Liver (tissue), 9 donors: ENCODE results near the gene LBH. TPM values are rescaled to one million over a fixed set of nuclear protein-coding genes. Genes with fewer than 3 reads are reported as not detected.

Experiments used
- DNase-seq: peaks from one replicate; pipeline ENCODE4 v3.0.0-alpha.2; 2017; ENCODE audit warnings: low spot score
- H3K27ac ChIP-seq, 2 donors: one replicate each; pipeline ENCODE4 v1.7.0; 2013; ENCODE audit warnings: inconsistent platforms in 2 of 2, low read length in 2 of 2, control low read depth in 1 of 2, low read depth in 1 of 2, mild to moderate bottlenecking in 1 of 2
- H3K27me3 ChIP-seq, 4 donors: one replicate each; pipeline versions ENCODE4 v1.6.1 to v1.7.0; 2013; ENCODE audit warnings: low read length in 3 of 4, inconsistent platforms in 1 of 4, mild to moderate bottlenecking in 1 of 4, moderate library complexity in 1 of 4; ENCODE audit not compliant: control insufficient read depth in 4 of 4, insufficient read depth in 4 of 4
- H3K36me3 ChIP-seq, 4 donors: one replicate each; pipeline versions ENCODE4 v1.6.1 to v1.7.0; 2013; ENCODE audit warnings: low read length in 3 of 4, mild to moderate bottlenecking in 3 of 4, low read depth in 1 of 4, moderate library complexity in 1 of 4; ENCODE audit not compliant: control insufficient read depth in 4 of 4, insufficient read depth in 3 of 4
- H3K4me1 ChIP-seq, 4 donors: one replicate each; pipeline versions ENCODE4 v1.6.1 to v1.7.0; 2013; ENCODE audit warnings: low read length in 3 of 4, mild to moderate bottlenecking in 3 of 4, moderate library complexity in 1 of 4; ENCODE audit not compliant: control insufficient read depth in 4 of 4, insufficient read depth in 4 of 4
- H3K4me3 ChIP-seq, 3 donors: one replicate each; pipeline versions ENCODE4 v1.6.1 to v1.7.0; 2013; ENCODE audit warnings: low read length in 3 of 3, control low read depth in 1 of 3, low read depth in 1 of 3, mild to moderate bottlenecking in 1 of 3
- H3K9ac ChIP-seq, 2 donors: one replicate each; pipeline ENCODE4 v1.7.0; 2013; ENCODE audit warnings: low read length in 2 of 2, mild to moderate bottlenecking in 2 of 2, moderate library complexity in 2 of 2, control low read depth in 1 of 2, low read depth in 1 of 2
- H3K9me3 ChIP-seq, 4 donors: one replicate each; pipeline versions ENCODE4 v1.6.1 to v1.7.0; 2013; ENCODE audit warnings: low read length in 3 of 4; ENCODE audit not compliant: control insufficient read depth in 4 of 4
- ATF3 ChIP-seq: IDR thresholded peaks from 2 replicates; pipeline ENCODE4 v1.6.1; 2016; ENCODE audit warnings: antibody characterized with exemption
- CTCF ChIP-seq: fragments of 150-350 bp; IDR thresholded peaks from 2 replicates; pipeline ENCODE4 v1.5.1; 2017; ENCODE audit warnings: improper control_type of control experiment, low read depth, low read length; ENCODE audit not compliant: missing input control
- EGR1 ChIP-seq, 2 donors: IDR thresholded peaks; 2 replicates each; pipeline ENCODE4 v1.6.1; 2016 to 2018; ENCODE audit warnings: antibody characterized with exemption in 2 of 2, low read depth in 2 of 2
- FOXA1 ChIP-seq: IDR thresholded peaks from 2 replicates; pipeline ENCODE4 v1.6.1; 2016; ENCODE audit warnings: antibody characterized with exemption
- FOXA2 ChIP-seq: IDR thresholded peaks from 2 replicates; pipeline ENCODE4 v1.6.1; 2016; ENCODE audit warnings: antibody characterized with exemption
- GABPA ChIP-seq, 2 donors: IDR thresholded peaks in 1 of 2; conservative IDR thresholded peaks in 1 of 2; 2 replicates each; pipeline ENCODE4 v1.6.1; 2016; ENCODE audit warnings: antibody characterized with exemption in 2 of 2, mild to moderate bottlenecking in 1 of 2, moderate library complexity in 1 of 2
- HNF4A ChIP-seq, 2 donors: conservative IDR thresholded peaks; 2 replicates each; pipeline ENCODE4 v1.6.1; 2016; ENCODE audit warnings: antibody characterized with exemption in 2 of 2, mild to moderate bottlenecking in 2 of 2
- HNF4G ChIP-seq: IDR thresholded peaks from 2 replicates; pipeline ENCODE4 v1.6.1; 2016; ENCODE audit warnings: antibody characterized with exemption
- JUND ChIP-seq, 2 donors: IDR thresholded peaks; 2 replicates each; pipeline ENCODE4 v1.6.1; 2016; ENCODE audit warnings: antibody characterized with exemption in 2 of 2
- MAX ChIP-seq: IDR thresholded peaks from 2 replicates; pipeline ENCODE4 v1.6.1; 2016; ENCODE audit warnings: antibody characterized with exemption
- NR2F2 ChIP-seq: IDR thresholded peaks from 2 replicates; pipeline ENCODE4 v1.6.1; 2016; ENCODE audit warnings: antibody characterized with exemption
- RAD21 ChIP-seq, 2 donors: IDR thresholded peaks; 2 replicates each; pipeline ENCODE4 v1.6.1; 2016; ENCODE audit warnings: antibody characterized with exemption in 2 of 2, mild to moderate bottlenecking in 2 of 2
- REST ChIP-seq: IDR thresholded peaks from 2 replicates; pipeline ENCODE4 v1.6.1; 2016; ENCODE audit warnings: antibody characterized with exemption, mild to moderate bottlenecking
- RXRA ChIP-seq, 2 donors: IDR thresholded peaks; 2 replicates each; pipeline ENCODE4 v1.6.1; 2017 to 2018; ENCODE audit warnings: antibody characterized with exemption in 2 of 2, mild to moderate bottlenecking in 1 of 2
- SP1 ChIP-seq: IDR thresholded peaks from 2 replicates; pipeline ENCODE4 v1.6.1; 2018; ENCODE audit warnings: antibody characterized with exemption, mild to moderate bottlenecking
- TAF1 ChIP-seq: conservative IDR thresholded peaks from 2 replicates; pipeline ENCODE4 v1.6.1; 2016; ENCODE audit warnings: antibody characterized with exemption, mild to moderate bottlenecking
- WGBS: extraction: QIAGEN DNeasy Blood & Tissue Kit; methylation state at CpG from one replicate; pipeline ENCODE4 v1.1.7; 2013; 5-methylcytosine and 5-hydroxymethylcytosine counted together
- polyA plus RNA-seq, 2 donors: library from polyadenylated mRNA; stranded (reverse) in 1 of 2; unstranded in 1 of 2; fragments of 200-250 nt in 1 of 2; fragments of >200 nt in 1 of 2; fragmentation: Nextera tagmentation in 1 of 2; extraction: Ambion mirVana in 1 of 2; gene quantifications; one replicate each; pipeline versions ENCODE4 v1.2.1 to v1.2.3, GENCODE V29; 2013 to 2015
- total RNA-seq, 2 donors: library from RNA; depleted of rRNA; stranded (reverse); fragments of >200 nt; gene quantifications; one replicate each; pipeline ENCODE4 v1.2.3, GENCODE V29; 2014
- donor health status: healthy.
- donor health status: healthy.
- donor health status: healthy.
- donor health status: healthy.
- donor health status: healthy.

Gene LBH
- total and polyA plus RNA-seq, 4 donors: 4.1 to 50.8 (median 9.1) TPM

- Histone ChIP-seq H3K4me3 (no peak overlapping the region), H3K9ac (no peak overlapping the region), H3K4me1 (no peaks in the 10 kb centered on the region), H3K27ac (no peak overlapping the region), H3K27me3 (no peaks in the 10 kb centered on the region), H3K9me3 (no peaks in the 10 kb centered on the region), H3K36me3 (no peaks in the 10 kb centered on the region)
- 34% methylated on average over 11 of the region's 11 CpGs for WGBS
- TF ChIP-seq GABPA (IDR thresholded peaks at IDR 0.05 in 1 of 2, conservative IDR thresholded peaks at IDR 0.05 in 1 of 2) (no peak), ATF3 (no peak), FOXA2 (no peak), EGR1 (IDR thresholded peaks at IDR 0.05; ENCODE audit: low read depth in 2 of 2) (no peak), HNF4A (conservative IDR thresholded peaks at IDR 0.05) (no peak), JUND (IDR thresholded peaks at IDR 0.05) (no peak), RXRA (IDR thresholded peaks at IDR 0.05) (no peak), RAD21 (IDR thresholded peaks at IDR 0.05) (no peak), HNF4G (no peak), FOXA1 (no peak), REST (no peak), CTCF (no peak), MAX (no peak), SP1 (no peak), NR2F2 (no peak), TAF1 (no peak)
- DNase-seq: no peak
Measured at GRCh38 chr2:30217644-30218337, 13.5 kb upstream of the LBH start.

- DNase-seq: no peak
- no peak for TF ChIP-seq GABPA (IDR thresholded peaks at IDR 0.05 in 1 of 2, conservative IDR thresholded peaks at IDR 0.05 in 1 of 2)
- Histone ChIP-seq H3K4me3 (no peak overlapping the region), H3K27ac (no peak overlapping the region), H3K4me1 (no peaks in the 10 kb centered on the region), H3K9ac (no peak overlapping the region), H3K27me3 (no peaks in the 10 kb centered on the region), H3K36me3 (no peaks in the 10 kb centered on the region), H3K9me3 (no peaks in the 10 kb centered on the region)
- 65% methylated on average over 6 of the region's 6 CpGs for WGBS
Measured at GRCh38 chr2:30218338-30218713, 13.0 kb upstream of the LBH start.
